Measurements from ENCODE around the gene ITPK1.

GRCh38 chr14:93046705-93047050, 69.0 kb downstream of the ITPK1 start:
- TF ChIP-seq TAF1 (IDR thresholded peaks at IDR 0.05; ENCODE audit: borderline replicate concordance, low read depth, low read length) (no peak), POLR2AphosphoS5 (IDR thresholded peaks at IDR 0.05; ENCODE audit: low read depth, low read length) (no peak), POLR2A (IDR thresholded peaks at IDR 0.05; ENCODE audit: low read depth, low read length) (no peak)

All from GM12892 (cell line).